ENCODE data around the gene ZNF837. TPM values are rescaled to one million over a fixed set of nuclear protein-coding genes. Genes with fewer than 3 reads are reported as not detected.

Gene ZNF837
- total RNA-seq, 1 donor = 1.7 TPM

GRCh38 chr19:58353717-58354477 is 26.9 kb downstream of the ZNF837 start:
- DNase-seq (ENCODE audit: low read depth) = no peak
- H3K4me3 ChIP-seq (ENCODE audit: low read depth, low read length) = no peak overlapping the region
- no peak for TF ChIP-seq CTCF (IDR thresholded peaks at IDR 0.05; ENCODE audit: insufficient read depth, low read depth, low read length)

- TF ChIP-seq CTCF (IDR thresholded peaks at IDR 0.05; ENCODE audit: insufficient read depth, low read depth, low read length) = no peak
- H3K4me3 ChIP-seq (ENCODE audit: low read depth, low read length) = no peak within 1 kb of the TSS
- no peak for DNase-seq (ENCODE audit: low read depth)
Observed at GRCh38 chr19:58352760-58353671, 27.8 kb downstream of the ZNF837 start, which contains the start of gene A1BG. Gene A1BG, minus strand, starts transcription at chr19:58353492. Its CDS starts 55 bp downstream, at chr19:58353437.

- H3K4me3 ChIP-seq (ENCODE audit: low read depth, low read length) = no peak overlapping the region
- no peak for TF ChIP-seq CTCF (IDR thresholded peaks at IDR 0.05; ENCODE audit: insufficient read depth, low read depth, low read length)
- DNase-seq (ENCODE audit: low read depth) = no peak
Observed at GRCh38 chr19:58351990-58352755, 28.7 kb downstream of the ZNF837 start.

GRCh38 chr19:58351558-58351878 is 29.3 kb downstream of the ZNF837 start:
- no peak overlapping the region for H3K4me3 ChIP-seq (ENCODE audit: low read depth, low read length)
- DNase-seq (ENCODE audit: low read depth) = no peak
- no peak for TF ChIP-seq CTCF (IDR thresholded peaks at IDR 0.05; ENCODE audit: insufficient read depth, low read depth, low read length)

- DNase-seq (ENCODE audit: low read depth) = no peak
- no peak overlapping the region for H3K4me3 ChIP-seq (ENCODE audit: low read depth, low read length)
- no peak for TF ChIP-seq CTCF (IDR thresholded peaks at IDR 0.05; ENCODE audit: insufficient read depth, low read depth, low read length)
Observed at GRCh38 chr19:58350871-58351557, 29.8 kb downstream of the ZNF837 start.
